Immature natural killer cell (primary cell): ENCODE data around the gene TMEFF2. TPM values are rescaled to one million over a fixed set of nuclear protein-coding genes. Genes with fewer than 3 reads are reported as not detected.

Source experiments
- DNase-seq, 3 donors: peaks; one replicate each; pipeline ENCODE4 v3.0.0; 2022; ENCODE audit warnings: mixed read lengths in 1 of 3
- H3K27ac Mint-ChIP-seq, 6 donors: one replicate each; pipeline ENCODE4 v1.8.0; 2020; ENCODE audit warnings: mixed read lengths in 6 of 6, mild to moderate bottlenecking in 5 of 6, inconsistent platforms in 4 of 6, moderate library complexity in 3 of 6
- H3K27me3 Mint-ChIP-seq, 3 donors: one replicate each; pipeline ENCODE4 v1.8.0; 2020 to 2021; ENCODE audit warnings: low read depth in 3 of 3, mild to moderate bottlenecking in 3 of 3, mixed read lengths in 3 of 3, moderate library complexity in 3 of 3, inconsistent platforms in 1 of 3
- H3K36me3 Mint-ChIP-seq, 3 donors: one replicate each; pipeline ENCODE4 v1.8.0; 2020; ENCODE audit warnings: mixed read lengths in 3 of 3, inconsistent platforms in 2 of 3, mild to moderate bottlenecking in 2 of 3
- H3K4me1 Mint-ChIP-seq, 2 donors: one replicate each; pipeline ENCODE4 v1.8.0; 2020; ENCODE audit warnings: inconsistent platforms in 2 of 2, mild to moderate bottlenecking in 2 of 2, mixed read lengths in 2 of 2, moderate library complexity in 1 of 2
- H3K4me3 Mint-ChIP-seq, 5 donors: one replicate each; pipeline ENCODE4 v1.8.0; 2020; ENCODE audit warnings: mild to moderate bottlenecking in 5 of 5, mixed read lengths in 5 of 5, inconsistent platforms in 3 of 5, moderate library complexity in 3 of 5
- H3K9me3 Mint-ChIP-seq, 6 donors: one replicate each; pipeline ENCODE4 v1.8.0; 2020; ENCODE audit warnings: mild to moderate bottlenecking in 6 of 6, mixed read lengths in 6 of 6, inconsistent platforms in 4 of 6, moderate library complexity in 3 of 6
- polyA plus RNA-seq, 3 donors: library from polyadenylated mRNA; unstranded; fragments of 300-500 nt; fragmentation: Illumina TruSeq; gene quantifications; one replicate each; pipeline ENCODE4 v1.2.3, GENCODE V29; 2021

The TMEFF2 gene
- polyA plus RNA-seq: not detected

- H3K9me3 Mint-ChIP-seq: no peaks in the 10 kb centered on the region
- H3K27ac Mint-ChIP-seq: no peak within 1 kb of the TSS
- peak within 1 kb of the TSS; percentile 70 to 78 (median 75) for H3K4me3 Mint-ChIP-seq
Measured at GRCh38 chr2:192194866-192195547, at the start of gene TMEFF2. Gene TMEFF2, minus strand, starts transcription at chr2:192194933. Its CDS starts 409 bp downstream, at chr2:192194524.

DNA sequence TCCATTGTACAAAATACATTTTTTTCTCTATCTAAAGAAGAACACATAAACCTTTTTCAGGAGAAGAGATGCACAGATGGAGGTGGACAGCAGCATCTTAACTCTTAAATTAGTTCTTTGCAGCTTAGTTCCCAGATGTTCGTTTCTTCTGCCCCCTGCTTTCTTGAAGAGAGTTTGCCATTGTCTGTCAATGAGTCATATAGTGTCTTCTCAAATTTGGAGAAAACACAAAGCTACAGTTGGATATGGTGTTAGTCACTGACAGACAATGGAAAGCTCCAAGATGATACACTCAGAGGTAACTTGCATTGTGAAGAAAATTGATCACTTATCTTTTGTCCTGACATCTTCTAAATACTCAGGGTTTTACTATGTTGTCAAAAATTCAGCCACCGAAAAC is 48.8 kb upstream of the TMEFF2 start:
- DNase-seq: no peak
- Mint-ChIP-seq H3K27ac (no peak overlapping the region), H3K9me3 (peaks cover 0 to 4% (median under 1%) of the 10 kb centered on the region in 6 donors), H3K36me3 (no peaks in the 10 kb centered on the region), H3K4me1 (no peaks in the 10 kb centered on the region), H3K4me3 (no peak overlapping the region), H3K27me3 (no peaks in the 10 kb centered on the region)

More at GRCh38 chr2:192194866-192195547, at the start of gene TMEFF2:
- Mint-ChIP-seq H3K27me3 (peaks cover 17 to 39% (median 27%) of the 10 kb centered on the region in 3 donors), H3K36me3 (no peaks in the 10 kb centered on the region), H3K4me1 (peaks cover 22 to 30% of the 10 kb centered on the region in 2 donors)
- peak; percentile 9 to 20 (median 17) for DNase-seq

GRCh38 chr2:192236136-192236535 is 41.4 kb upstream of the TMEFF2 start:
- H3K9me3 Mint-ChIP-seq: peaks cover 0 to 4% (median 0%) of the 10 kb centered on the region in 6 donors

DNA sequence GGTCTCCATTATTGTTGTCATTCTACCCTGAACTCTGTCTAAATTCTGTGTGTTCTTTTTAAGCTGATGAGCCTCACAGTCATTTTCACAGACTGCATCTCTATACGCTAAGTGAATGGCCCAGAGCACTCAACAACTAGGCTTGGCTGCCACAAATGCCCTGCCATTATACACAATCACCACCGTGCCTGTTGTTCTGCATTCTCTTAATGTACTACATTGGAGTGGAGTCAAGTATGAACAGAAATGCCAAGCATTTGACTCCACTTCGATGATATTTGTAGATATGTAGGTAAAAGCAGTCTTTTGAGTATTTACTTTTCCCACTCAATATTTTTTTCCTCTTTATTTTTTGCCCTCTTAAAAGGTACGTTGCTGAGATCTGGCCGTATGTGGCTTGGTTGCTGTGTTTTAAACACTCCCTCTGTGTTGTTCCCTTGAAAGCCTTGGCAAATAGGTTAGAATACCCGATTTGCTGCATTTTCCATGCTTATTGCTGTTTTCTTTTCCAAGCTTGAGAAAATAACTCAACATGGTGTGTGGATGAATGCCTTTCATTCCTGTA is 36.2 kb upstream of the TMEFF2 start:
- Mint-ChIP-seq H3K27me3 (peaks cover 0 to 3% (median 0%) of the 10 kb centered on the region in 3 donors), H3K4me3 (no peak overlapping the region), H3K9me3 (peaks cover 0 to 4% (median 0%) of the 10 kb centered on the region in 6 donors), H3K27ac (no peak overlapping the region), H3K4me1 (no peaks in the 10 kb centered on the region), H3K36me3 (no peaks in the 10 kb centered on the region)
- DNase-seq: no peak

More at GRCh38 chr2:192236136-192236535, 41.4 kb upstream of the TMEFF2 start:
- peaks cover 0 to 2% (median 2%) of the 10 kb centered on the region in 3 donors for H3K27me3 Mint-ChIP-seq
- H3K4me1 Mint-ChIP-seq: no peaks in the 10 kb centered on the region
- no peak for DNase-seq
- no peaks in the 10 kb centered on the region for H3K36me3 Mint-ChIP-seq
- H3K4me3 Mint-ChIP-seq: no peak overlapping the region
- H3K27ac Mint-ChIP-seq: no peak overlapping the region

DNA sequence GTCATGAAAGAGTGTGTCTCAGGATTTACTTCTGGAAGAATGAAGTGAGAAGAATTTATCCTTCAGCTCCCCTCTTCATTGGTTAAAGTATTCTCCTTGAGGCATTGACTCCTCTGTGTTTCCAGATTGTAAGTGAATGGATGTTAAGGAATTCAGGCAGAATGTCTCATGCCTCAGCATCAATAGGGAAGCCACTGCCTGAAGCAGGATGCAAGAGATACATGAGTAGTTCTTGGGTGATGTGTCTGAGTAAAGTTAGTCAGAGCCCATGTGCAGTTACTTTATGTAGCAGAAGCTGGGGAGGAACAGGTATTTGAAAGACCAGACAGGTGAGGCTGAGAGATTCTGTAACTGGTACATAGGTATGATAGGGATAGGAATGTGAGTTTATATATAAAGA is 34.0 kb upstream of the TMEFF2 start:
- H3K27me3 Mint-ChIP-seq: peaks cover 0 to 3% (median 2%) of the 10 kb centered on the region in 3 donors
- H3K27ac Mint-ChIP-seq: no peak overlapping the region
- no peak overlapping the region for H3K4me3 Mint-ChIP-seq
- H3K4me1 Mint-ChIP-seq: no peaks in the 10 kb centered on the region
- no peak for DNase-seq
- peaks cover 0 to 3% (median 0%) of the 10 kb centered on the region in 6 donors for H3K9me3 Mint-ChIP-seq
- no peaks in the 10 kb centered on the region for H3K36me3 Mint-ChIP-seq

- peaks cover 0 to 4% (median 0%) of the 10 kb centered on the region in 6 donors for H3K9me3 Mint-ChIP-seq
- peaks cover 0 to 2% (median 0%) of the 10 kb centered on the region in 3 donors for H3K27me3 Mint-ChIP-seq
- no peaks in the 10 kb centered on the region for H3K36me3 Mint-ChIP-seq
- no peak overlapping the region for H3K4me3 Mint-ChIP-seq
- no peaks in the 10 kb centered on the region for H3K4me1 Mint-ChIP-seq
- H3K27ac Mint-ChIP-seq: no peak overlapping the region
- no peak for DNase-seq
Measured at GRCh38 chr2:192218970-192219369, 24.2 kb upstream of the TMEFF2 start.

- H3K9me3 Mint-ChIP-seq: peaks cover 0 to 4% (median 0%) of the 10 kb centered on the region in 6 donors
- no peak overlapping the region for H3K27ac Mint-ChIP-seq
- no peak for DNase-seq
- H3K4me3 Mint-ChIP-seq: no peak overlapping the region
- H3K4me1 Mint-ChIP-seq: no peaks in the 10 kb centered on the region
- peaks cover 0 to 2% (median 0%) of the 10 kb centered on the region in 3 donors for H3K27me3 Mint-ChIP-seq
- no peaks in the 10 kb centered on the region for H3K36me3 Mint-ChIP-seq
Measured at GRCh38 chr2:192218377-192218776, 23.6 kb upstream of the TMEFF2 start.

DNA sequence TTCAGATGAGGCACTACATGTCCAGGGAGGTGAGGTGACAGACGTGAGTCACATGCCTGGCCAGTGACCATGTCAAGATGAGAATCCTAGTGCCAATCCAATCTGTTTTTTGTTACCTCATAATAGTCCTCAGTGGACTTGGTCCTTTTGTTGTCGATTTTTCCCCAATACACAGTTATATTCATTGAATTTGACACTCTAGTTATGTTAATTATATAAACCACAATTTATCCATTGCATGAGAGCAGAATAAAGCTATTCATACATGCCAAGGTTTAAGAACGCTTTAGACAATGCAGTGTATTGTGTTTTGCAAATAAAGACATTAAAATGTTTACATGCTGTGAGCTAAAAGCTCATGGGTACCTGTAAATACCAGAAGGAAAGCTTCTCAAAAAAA is 21.6 kb upstream of the TMEFF2 start:
- Mint-ChIP-seq H3K27me3 (peaks cover 0 to 6% (median 0%) of the 10 kb centered on the region in 3 donors), H3K36me3 (no peaks in the 10 kb centered on the region), H3K27ac (no peak overlapping the region)

GRCh38 chr2:192215096-192215877 is 20.6 kb upstream of the TMEFF2 start:
- Mint-ChIP-seq H3K36me3 (no peaks in the 10 kb centered on the region), H3K4me3 (no peak overlapping the region), H3K27me3 (peaks cover 0 to 6% (median 0%) of the 10 kb centered on the region in 3 donors), H3K9me3 (peaks cover 0 to 2% (median 0%) of the 10 kb centered on the region in 6 donors), H3K27ac (no peak overlapping the region), H3K4me1 (no peaks in the 10 kb centered on the region)
- no peak for DNase-seq

More for the DNA sequence above, 21.6 kb upstream of the TMEFF2 start:
- no peak overlapping the region for H3K4me3 Mint-ChIP-seq
- no peaks in the 10 kb centered on the region for H3K4me1 Mint-ChIP-seq
- no peak for DNase-seq
- peaks cover 0 to 2% (median 0%) of the 10 kb centered on the region in 6 donors for H3K9me3 Mint-ChIP-seq

DNA sequence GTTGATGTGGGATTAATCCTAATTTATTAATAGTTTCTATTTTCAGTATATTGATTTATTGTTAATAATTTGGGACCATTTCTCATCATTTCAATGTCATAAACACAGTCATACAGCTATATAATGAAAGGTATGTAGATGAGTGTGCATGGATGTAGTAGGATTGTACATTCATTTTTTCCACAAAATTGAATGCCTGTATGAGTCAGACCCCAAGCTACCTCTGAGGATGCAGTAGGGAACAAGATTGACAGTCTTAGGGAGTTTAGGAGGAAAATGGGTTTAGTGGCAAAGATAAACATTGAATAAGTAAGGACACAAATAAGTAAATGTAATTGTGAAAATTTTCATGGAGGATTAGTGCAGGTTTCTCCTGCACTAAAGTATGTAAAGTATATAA is 14.1 kb upstream of the TMEFF2 start:
- no peak for DNase-seq
- no peaks in the 10 kb centered on the region for H3K4me1 Mint-ChIP-seq
- H3K4me3 Mint-ChIP-seq: no peak overlapping the region
- H3K27me3 Mint-ChIP-seq: peaks cover 0 to 4% (median 0%) of the 10 kb centered on the region in 3 donors
- peaks cover 0 to 2% (median 0%) of the 10 kb centered on the region in 6 donors for H3K9me3 Mint-ChIP-seq
- no peak overlapping the region for H3K27ac Mint-ChIP-seq
- no peaks in the 10 kb centered on the region for H3K36me3 Mint-ChIP-seq

GRCh38 chr2:192206399-192206798 is 11.7 kb upstream of the TMEFF2 start:
- H3K4me3 Mint-ChIP-seq: no peak overlapping the region
- no peak for DNase-seq
- H3K9me3 Mint-ChIP-seq: no peaks in the 10 kb centered on the region
- no peak overlapping the region for H3K27ac Mint-ChIP-seq
- peaks cover 0 to 1% (median 0%) of the 10 kb centered on the region in 3 donors for H3K27me3 Mint-ChIP-seq
- H3K36me3 Mint-ChIP-seq: no peaks in the 10 kb centered on the region
- no peaks in the 10 kb centered on the region for H3K4me1 Mint-ChIP-seq

GRCh38 chr2:192203876-192204275 is 9.1 kb upstream of the TMEFF2 start:
- H3K4me1 Mint-ChIP-seq: no peaks in the 10 kb centered on the region
- no peaks in the 10 kb centered on the region for H3K9me3 Mint-ChIP-seq
- no peak overlapping the region for H3K27ac Mint-ChIP-seq
- H3K4me3 Mint-ChIP-seq: no peak overlapping the region
- H3K27me3 Mint-ChIP-seq: peaks cover 0 to 5% (median 3%) of the 10 kb centered on the region in 3 donors
- H3K36me3 Mint-ChIP-seq: no peaks in the 10 kb centered on the region
- DNase-seq: no peak

GRCh38 chr2:192202373-192202772 is 7.6 kb upstream of the TMEFF2 start:
- H3K9me3 Mint-ChIP-seq: no peaks in the 10 kb centered on the region
- DNase-seq: no peak
- no peak overlapping the region for H3K27ac Mint-ChIP-seq
- H3K36me3 Mint-ChIP-seq: no peaks in the 10 kb centered on the region
- H3K4me3 Mint-ChIP-seq: no peak overlapping the region
- H3K27me3 Mint-ChIP-seq: peaks cover 0 to 8% (median 5%) of the 10 kb centered on the region in 3 donors
- H3K4me1 Mint-ChIP-seq: no peaks in the 10 kb centered on the region

DNA sequence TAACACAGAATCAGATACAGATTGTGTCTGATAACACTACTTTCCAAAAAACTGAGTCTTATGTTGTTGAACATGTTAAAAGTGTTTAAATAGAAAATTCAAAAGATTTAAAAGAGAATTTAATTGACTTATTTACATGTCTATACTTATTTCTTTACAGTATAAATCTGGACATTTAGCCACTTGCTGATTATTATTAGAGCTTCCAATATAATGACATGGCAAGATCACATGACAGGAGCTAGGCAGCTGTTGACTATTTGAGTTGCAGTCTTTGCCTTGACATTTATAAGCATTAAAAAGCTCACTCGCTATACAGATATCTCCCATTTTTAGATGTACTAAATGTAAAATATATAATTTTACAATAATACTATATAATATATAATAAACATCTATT is 6.4 kb upstream of the TMEFF2 start:
- DNase-seq: no peak
- peaks cover 6 to 13% (median 9%) of the 10 kb centered on the region in 3 donors for H3K27me3 Mint-ChIP-seq
- H3K27ac Mint-ChIP-seq: no peak overlapping the region
- H3K4me3 Mint-ChIP-seq: no peak overlapping the region
- no peaks in the 10 kb centered on the region for H3K36me3 Mint-ChIP-seq
- H3K9me3 Mint-ChIP-seq: no peaks in the 10 kb centered on the region
- H3K4me1 Mint-ChIP-seq: peaks cover 6 to 8% of the 10 kb centered on the region in 2 donors
